ENCODE results near the gene PIGK.

GRCh38 chr1:77164434-77164944 is 54.7 kb downstream of the PIGK start:
- TF ChIP-seq CTCF (IDR thresholded peaks at IDR 0.05; ENCODE audit: low read depth, low read length) (no peak), EZH2phosphoT487 (IDR thresholded peaks at IDR 0.05; ENCODE audit: low read depth) (no peak)
